A549 (cell line): ENCODE results near the gene STOM.

Experiments used
- EP300 ChIP-seq, 2 experiments: fragments of >200 bp; sonication (Bioruptor Twin); formaldehyde crosslinking; IDR thresholded peaks; 2 replicates in 1 of 2; 3 replicates in 1 of 2; pipeline ENCODE4 v1.6.1; 2016 to 2017
- ESRRA ChIP-seq: fragments of 150-350 bp; IDR thresholded peaks from 2 replicates; pipeline ENCODE4 v1.6.1; 2014; ENCODE audit warnings: mild to moderate bottlenecking, low read length, borderline replicate concordance

- TF ChIP-seq ESRRA, result no peak
- TF ChIP-seq EP300 (IDR thresholded peaks at IDR 0.05), result no peak
Observed at GRCh38 chr9:121303456-121304451, 66.3 kb downstream of the STOM start.
